SK-N-MC (cell line): ENCODE measurements around the gene RPP38.

Experiments used
- EZH2 ChIP-seq: fragments of 200-600 bp; sonication (generic); IDR thresholded peaks from one replicate; pipeline ENCODE4 v1.6.1; 2017; ENCODE audit warnings: antibody characterized with exemption
- FOXP2 ChIP-seq: optimal IDR thresholded peaks from 2 replicates; pipeline ENCODE3; 2011; ENCODE audit warnings: mild to moderate bottlenecking, moderate library complexity; ENCODE audit not compliant: insufficient read depth; ENCODE audit errors: extremely low read length, control extremely low read depth
- POLR2AphosphoS5 ChIP-seq: IDR thresholded peaks from 2 replicates; pipeline ENCODE4 v1.6.1; 2012; ENCODE audit warnings: mild to moderate bottlenecking, low read depth, low read length, borderline replicate concordance

DNA sequence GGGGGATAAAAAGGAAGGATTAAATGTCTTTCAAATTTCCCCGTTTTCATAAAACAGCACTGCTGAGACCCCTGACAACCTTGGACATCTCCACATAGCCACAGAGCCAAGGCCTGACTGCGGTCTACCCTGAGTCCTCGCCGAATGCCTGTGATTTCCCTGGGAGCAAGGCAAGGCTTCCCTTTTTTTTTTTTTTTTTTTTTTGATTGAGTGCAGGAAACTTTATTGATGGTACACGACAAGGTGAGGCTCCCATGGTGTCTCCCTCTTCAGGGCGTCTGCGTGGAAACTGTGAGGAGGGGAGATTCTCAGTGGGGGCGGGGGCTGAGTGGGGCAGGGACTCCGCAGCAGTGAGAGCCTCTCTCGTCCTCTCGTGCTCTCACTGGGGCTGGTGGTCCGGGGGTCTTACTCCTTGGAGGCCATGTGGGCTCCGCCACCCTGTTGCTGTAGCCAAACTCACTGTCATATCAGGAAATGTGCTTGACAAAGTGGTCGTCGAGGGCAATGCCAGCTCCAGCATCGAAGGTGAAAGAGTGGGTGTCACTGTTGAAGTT is 4.2 kb upstream of the RPP38 start:
- TF ChIP-seq EZH2 (no peak), POLR2AphosphoS5 (no peak), FOXP2 (no peak)
